GM18870 (cell line): Measurements from ENCODE around the gene LHX6.

ENCODE experiments used
- ATAC-seq: cut with Tn5 transposase; IDR thresholded peaks from one replicate; pipeline ENCODE4 v1.9.1; 2021; ENCODE audit warnings: moderate library complexity; ENCODE audit not compliant: unreplicated experiment

The LHX6 gene

DNA sequence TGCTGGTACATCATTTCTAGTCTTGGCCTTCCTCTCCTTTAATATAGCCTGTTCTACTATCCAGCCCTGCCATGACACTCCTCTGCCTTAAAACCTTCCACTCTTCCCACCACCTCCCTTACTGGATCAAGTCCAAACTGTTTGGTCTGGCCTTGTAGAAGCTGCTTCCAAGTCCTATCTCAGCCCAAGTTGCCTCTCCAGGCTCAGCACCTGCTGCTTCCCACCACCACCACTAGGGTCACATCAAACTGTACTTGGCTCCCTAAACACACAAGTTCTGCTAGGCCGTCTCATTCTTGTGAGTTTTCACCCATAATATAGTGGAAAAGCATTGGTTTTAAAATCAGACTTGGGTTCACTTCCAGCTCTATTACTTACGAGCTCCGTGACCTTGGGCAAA, 70.6 kb downstream of the LHX6 start:
- ATAC-seq = no peak

DNA sequence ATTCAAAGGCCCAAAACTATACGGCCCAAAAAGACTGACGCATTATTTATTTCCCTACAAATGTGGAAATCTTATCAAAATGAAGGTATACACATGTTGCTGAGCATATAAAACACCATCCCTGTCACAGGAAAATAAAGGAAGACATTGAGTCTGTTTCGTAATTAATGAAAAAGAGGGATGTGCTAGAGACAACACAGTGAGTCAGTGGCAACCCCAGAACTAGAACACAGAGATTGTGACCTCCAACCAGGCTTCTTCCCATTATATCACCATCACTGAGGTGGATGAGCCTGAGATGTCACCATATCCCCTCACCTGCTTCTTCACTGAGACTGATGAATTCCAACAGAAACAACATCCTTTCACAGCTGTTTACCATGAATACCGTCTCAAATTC, 73.0 kb downstream of the LHX6 start:
- ATAC-seq = no peak
